GM23338 (cell line): ENCODE data around the gene CHST11.

Source experiments
- CTCF ChIP-seq, 2 experiments: fragments of 200-600 bp in 1 of 2; sonication (generic) in 1 of 2; conservative IDR thresholded peaks; 2 replicates each; pipeline versions ENCODE4 v1.5.1 to v1.6.1; 2016 to 2017; ENCODE audit warnings: antibody characterized with exemption in 2 of 2, low read depth in 2 of 2, mild to moderate bottlenecking in 2 of 2, moderate library complexity in 1 of 2
- ZNF331 ChIP-seq: fragments of 250-450 bp; sonication (Bioruptor Pico); IDR thresholded peaks from 2 replicates; pipeline ENCODE4 v1.5.0; 2020; ENCODE audit warnings: low read depth, mild to moderate bottlenecking, moderate library complexity

GRCh38 chr12:104793968-104794367 lies 337.2 kb downstream of the CHST11 start:
- TF ChIP-seq CTCF (conservative IDR thresholded peaks at IDR 0.05; ENCODE audit: low read depth in 2 of 2) (no peak), ZNF331 (no peak)
